SU-DHL-6 (cell line): ENCODE measurements around the gene NCR3LG1.

Source experiments
- H2AFZ ChIP-seq: fragments of 200-600 bp; sonication (generic); 2 replicates; pipeline ENCODE4 v1.6.1; 2014; ENCODE audit warnings: low read depth, mild to moderate bottlenecking, moderate library complexity, mixed read lengths, antibody characterized with exemption, low read length; ENCODE audit not compliant: severe bottlenecking
- H3F3A ChIP-seq: fragments of 200-600 bp; shearing (Covaris generic); 2 replicates; pipeline ENCODE4 v1.6.0; 2016; ENCODE audit warnings: antibody characterized with exemption, mild to moderate bottlenecking; ENCODE audit not compliant: insufficient read depth
- H3K27ac ChIP-seq: fragments of 200-600 bp; sonication (generic); 2 replicates; pipeline ENCODE4 v1.5.1; 2016; ENCODE audit warnings: low read depth, mild to moderate bottlenecking, low read length, moderate library complexity, mixed read lengths
- H3K27me3 ChIP-seq: fragments of 200-600 bp; sonication (generic), shearing (Covaris generic); 2 replicates; pipeline ENCODE4 v1.6.0; 2014; ENCODE audit warnings: mild to moderate bottlenecking, low read length
- H3K36me3 ChIP-seq: fragments of 200-600 bp; sonication (generic); 2 replicates; pipeline ENCODE4 v1.6.1; 2014; ENCODE audit warnings: mild to moderate bottlenecking, low read length, mixed read lengths
- H3K4me2 ChIP-seq: fragments of 300-600, 200-600 bp; shearing (Covaris generic), sonication (generic); 2 replicates; pipeline ENCODE4 v1.6.0; 2014; ENCODE audit warnings: low read length, low read depth, mild to moderate bottlenecking; ENCODE audit not compliant: poor library complexity, severe bottlenecking
- H3K4me3 ChIP-seq: fragments of 200-600 bp; sonication (generic); 2 replicates; pipeline ENCODE4 v1.5.1; 2014; ENCODE audit warnings: antibody characterized with exemption, low read length, mild to moderate bottlenecking, mixed read lengths; ENCODE audit not compliant: insufficient read depth, poor library complexity, severe bottlenecking
- H3K79me2 ChIP-seq: fragments of 200-600 bp; sonication (generic); 2 replicates; pipeline ENCODE4 v1.6.1; 2014; ENCODE audit warnings: mild to moderate bottlenecking, low read length, moderate library complexity; ENCODE audit not compliant: insufficient read depth
- H3K9ac ChIP-seq: fragments of 200-600 bp; sonication (generic); 2 replicates; pipeline ENCODE4 v1.7.0; 2014; ENCODE audit warnings: mild to moderate bottlenecking, low read length
- H3K9me2 ChIP-seq: fragments of 200-600 bp; sonication (generic); replicated peaks from 2 replicates; pipeline ENCODE4 v1.6.1; 2014; ENCODE audit warnings: low read length; ENCODE audit not compliant: insufficient read depth
- H3K9me3 ChIP-seq: fragments of 200-600 bp; sonication (generic); 2 replicates; pipeline ENCODE4 v1.6.1; 2014; ENCODE audit warnings: low read length, mixed read lengths; ENCODE audit not compliant: insufficient read depth
- H4K20me1 ChIP-seq: fragments of 200-600 bp; sonication (generic); 2 replicates; pipeline ENCODE4 v1.6.1; 2014; ENCODE audit warnings: low read depth, mild to moderate bottlenecking, antibody characterized with exemption, low read length, moderate library complexity, mixed read lengths
- EZH2phosphoT487 ChIP-seq: fragments of 200-600 bp; sonication (generic), shearing (Covaris generic); conservative IDR thresholded peaks from 2 replicates; pipeline ENCODE4 v1.6.1; 2018; ENCODE audit warnings: mild to moderate bottlenecking, antibody characterized with exemption, low read length, moderate library complexity, mixed read lengths
- TF ChIP-seq, protein P1 (sequence below): fragments of 200-600 bp; sonication (generic); IDR thresholded peaks from one replicate; pipeline ENCODE4 v1.5.1; 2017; ENCODE audit warnings: antibody characterized with exemption, mild to moderate bottlenecking, low read length, moderate library complexity; ENCODE audit not compliant: insufficient read depth, poor library complexity, severe bottlenecking

The NCR3LG1 gene

DNA sequence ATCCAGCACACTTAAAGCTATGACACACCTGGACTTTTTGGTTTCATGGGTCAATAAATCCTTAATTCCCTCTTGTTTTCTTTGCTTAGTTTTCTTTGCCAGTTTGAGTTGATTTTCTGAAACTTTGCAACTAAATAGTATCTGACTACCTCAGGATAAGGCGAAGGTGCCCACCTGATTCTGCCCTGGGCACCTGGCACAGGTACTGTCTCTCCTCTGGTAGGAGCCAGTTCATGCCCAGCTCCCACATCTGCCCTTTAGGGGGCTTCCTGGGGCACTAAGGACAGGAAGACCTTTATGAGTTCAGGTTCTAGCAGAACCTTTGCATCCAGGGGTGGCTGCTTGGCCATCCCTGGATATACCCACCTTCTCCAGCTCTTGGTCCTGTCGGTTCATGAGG lies 56.4 kb downstream of the NCR3LG1 start:
- H3K79me2 ChIP-seq, result no peaks in the 10 kb centered on the region
- no peak overlapping the region for H2AFZ ChIP-seq
- TF ChIP-seq, protein P1, sequence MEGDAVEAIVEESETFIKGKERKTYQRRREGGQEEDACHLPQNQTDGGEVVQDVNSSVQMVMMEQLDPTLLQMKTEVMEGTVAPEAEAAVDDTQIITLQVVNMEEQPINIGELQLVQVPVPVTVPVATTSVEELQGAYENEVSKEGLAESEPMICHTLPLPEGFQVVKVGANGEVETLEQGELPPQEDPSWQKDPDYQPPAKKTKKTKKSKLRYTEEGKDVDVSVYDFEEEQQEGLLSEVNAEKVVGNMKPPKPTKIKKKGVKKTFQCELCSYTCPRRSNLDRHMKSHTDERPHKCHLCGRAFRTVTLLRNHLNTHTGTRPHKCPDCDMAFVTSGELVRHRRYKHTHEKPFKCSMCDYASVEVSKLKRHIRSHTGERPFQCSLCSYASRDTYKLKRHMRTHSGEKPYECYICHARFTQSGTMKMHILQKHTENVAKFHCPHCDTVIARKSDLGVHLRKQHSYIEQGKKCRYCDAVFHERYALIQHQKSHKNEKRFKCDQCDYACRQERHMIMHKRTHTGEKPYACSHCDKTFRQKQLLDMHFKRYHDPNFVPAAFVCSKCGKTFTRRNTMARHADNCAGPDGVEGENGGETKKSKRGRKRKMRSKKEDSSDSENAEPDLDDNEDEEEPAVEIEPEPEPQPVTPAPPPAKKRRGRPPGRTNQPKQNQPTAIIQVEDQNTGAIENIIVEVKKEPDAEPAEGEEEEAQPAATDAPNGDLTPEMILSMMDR, result no peak
- no peak for TF ChIP-seq EZH2phosphoT487
- no peaks in the 10 kb centered on the region for H3K36me3 ChIP-seq
- H3K4me3 ChIP-seq, result no peak overlapping the region
- H4K20me1 ChIP-seq, result no peaks in the 10 kb centered on the region
- H3F3A ChIP-seq, result no peaks in the 10 kb centered on the region
- H3K27ac ChIP-seq, result no peak overlapping the region
- no peak overlapping the region for H3K9ac ChIP-seq
- no peaks in the 10 kb centered on the region for H3K9me2 ChIP-seq
- H3K4me2 ChIP-seq, result no peak overlapping the region
- no peaks in the 10 kb centered on the region for H3K9me3 ChIP-seq
- H3K27me3 ChIP-seq, result no peaks in the 10 kb centered on the region

DNA sequence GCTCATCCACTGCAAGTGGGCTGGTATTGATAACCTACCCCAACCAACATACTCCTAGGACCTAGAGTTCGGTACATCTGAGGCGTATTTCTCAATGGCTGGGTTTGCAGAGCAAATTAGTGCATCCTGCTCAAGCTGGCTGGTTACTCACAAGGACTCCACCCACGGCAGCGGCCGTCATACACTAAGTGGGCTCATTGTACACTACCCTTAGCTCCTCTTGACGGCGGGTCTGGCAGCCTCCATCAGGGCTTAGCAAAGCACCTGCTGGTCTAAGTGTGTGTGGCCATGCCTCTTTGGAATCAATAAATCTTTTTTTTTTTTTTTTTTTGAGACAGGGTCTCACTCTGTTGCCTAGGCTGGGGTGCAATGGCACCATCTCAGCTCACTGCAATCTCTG lies 57.0 kb downstream of the NCR3LG1 start:
- Histone ChIP-seq H3F3A (no peaks in the 10 kb centered on the region), H3K4me2 (no peak overlapping the region), H3K27ac (no peak overlapping the region), H2AFZ (no peak overlapping the region), H3K9me3 (no peaks in the 10 kb centered on the region), H4K20me1 (no peaks in the 10 kb centered on the region), H3K4me3 (no peak overlapping the region), H3K79me2 (no peaks in the 10 kb centered on the region), H3K9ac (no peak overlapping the region), H3K9me2 (no peaks in the 10 kb centered on the region), H3K27me3 (no peaks in the 10 kb centered on the region), H3K36me3 (no peaks in the 10 kb centered on the region)
- TF ChIP-seq EZH2phosphoT487, result no peak
- TF ChIP-seq, protein P1, result no peak

DNA sequence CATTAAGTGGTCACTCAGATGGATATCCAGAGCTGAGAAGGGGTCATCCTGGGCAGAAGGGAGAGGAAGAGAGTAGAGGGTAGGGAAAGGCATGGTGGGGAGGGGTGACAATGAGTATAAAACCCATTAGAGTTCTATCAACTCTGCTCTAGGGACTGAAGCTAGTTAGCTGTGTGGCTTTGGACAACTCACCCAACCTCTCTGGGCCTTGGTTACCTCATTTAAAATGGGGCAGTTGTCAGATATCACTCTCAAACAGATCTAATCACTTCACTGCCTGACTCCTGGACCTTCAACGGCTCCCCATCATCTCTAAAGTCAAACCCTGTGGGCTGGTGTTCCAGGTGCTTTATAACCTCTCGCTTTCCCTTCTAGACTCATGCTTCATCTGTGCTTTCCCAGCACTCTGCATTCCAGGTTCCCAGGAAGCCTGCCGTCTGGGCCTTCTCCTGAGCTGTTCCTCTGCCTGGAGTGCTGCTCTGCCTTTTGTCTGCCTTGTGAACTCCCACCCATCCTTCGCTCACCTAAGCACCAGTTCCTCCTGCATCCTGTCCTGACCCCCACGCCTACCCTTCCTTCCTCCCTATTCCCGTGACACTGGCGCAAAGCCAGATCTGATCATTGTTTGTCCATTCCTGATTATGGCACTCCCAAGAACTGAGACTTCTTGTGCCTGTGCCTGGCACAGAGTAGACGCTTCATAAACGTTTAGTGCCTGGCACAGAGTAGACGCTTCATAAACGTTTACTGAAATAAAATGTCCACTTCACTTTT lies 59.2 kb downstream of the NCR3LG1 start:
- Histone ChIP-seq H4K20me1 (no peaks in the 10 kb centered on the region), H3K79me2 (no peaks in the 10 kb centered on the region), H3K9ac (no peak overlapping the region), H3K9me3 (no peaks in the 10 kb centered on the region), H3K27me3 (no peaks in the 10 kb centered on the region), H2AFZ (no peak overlapping the region), H3K4me3 (no peak overlapping the region), H3K9me2 (no peaks in the 10 kb centered on the region), H3K4me2 (no peak overlapping the region), H3F3A (no peaks in the 10 kb centered on the region), H3K27ac (no peak overlapping the region), H3K36me3 (no peaks in the 10 kb centered on the region)
- TF ChIP-seq, protein P1, result no peak
- no peak for TF ChIP-seq EZH2phosphoT487
